Neural crest cell (in vitro differentiated cells): Measurements from ENCODE around the gene CABP2. TPM values are rescaled to one million over a fixed set of nuclear protein-coding genes. Genes with fewer than 3 reads are reported as not detected.

Experiments used
- DNase-seq: peaks from one replicate; pipeline ENCODE4 v3.0.0; 2021; ENCODE audit warnings: low read depth, mixed read lengths, low spot score
- H3K27ac Mint-ChIP-seq: one replicate; pipeline ENCODE4 v1.8.0; 2021; ENCODE audit warnings: mild to moderate bottlenecking, mixed read lengths; ENCODE audit not compliant: unreplicated experiment
- H3K27me3 Mint-ChIP-seq: 2 replicates; pipeline ENCODE4 v1.8.0; 2021; ENCODE audit warnings: low read depth, mild to moderate bottlenecking, mixed read lengths
- H3K36me3 Mint-ChIP-seq: 2 replicates; pipeline ENCODE4 v1.8.0; 2021; ENCODE audit warnings: low read depth, mild to moderate bottlenecking, mixed read lengths
- H3K4me1 Mint-ChIP-seq: 2 replicates; pipeline ENCODE4 v1.8.0; 2021; ENCODE audit warnings: mixed read lengths
- H3K4me3 Mint-ChIP-seq: one replicate; pipeline ENCODE4 v1.8.0; 2021; ENCODE audit warnings: mild to moderate bottlenecking, mixed read lengths
- H3K9me3 Mint-ChIP-seq: 2 replicates; pipeline ENCODE4 v1.8.0; 2021; ENCODE audit warnings: mixed read lengths
- total RNA-seq: library from RNA; stranded (reverse); gene quantifications from 2 replicates; pipeline ENCODE4 v1.2.1, GENCODE V29; 2021
- TF ChIP-seq, protein P1 (sequence below): fragments of 200-600 bp; sonication (generic); conservative IDR thresholded peaks from 2 replicates; pipeline ENCODE4 v1.5.0; 2021; ENCODE audit warnings: antibody characterized with exemption, mild to moderate bottlenecking

The CABP2 gene
- total RNA-seq, 1 donor from 2014 or later: not detected

DNA sequence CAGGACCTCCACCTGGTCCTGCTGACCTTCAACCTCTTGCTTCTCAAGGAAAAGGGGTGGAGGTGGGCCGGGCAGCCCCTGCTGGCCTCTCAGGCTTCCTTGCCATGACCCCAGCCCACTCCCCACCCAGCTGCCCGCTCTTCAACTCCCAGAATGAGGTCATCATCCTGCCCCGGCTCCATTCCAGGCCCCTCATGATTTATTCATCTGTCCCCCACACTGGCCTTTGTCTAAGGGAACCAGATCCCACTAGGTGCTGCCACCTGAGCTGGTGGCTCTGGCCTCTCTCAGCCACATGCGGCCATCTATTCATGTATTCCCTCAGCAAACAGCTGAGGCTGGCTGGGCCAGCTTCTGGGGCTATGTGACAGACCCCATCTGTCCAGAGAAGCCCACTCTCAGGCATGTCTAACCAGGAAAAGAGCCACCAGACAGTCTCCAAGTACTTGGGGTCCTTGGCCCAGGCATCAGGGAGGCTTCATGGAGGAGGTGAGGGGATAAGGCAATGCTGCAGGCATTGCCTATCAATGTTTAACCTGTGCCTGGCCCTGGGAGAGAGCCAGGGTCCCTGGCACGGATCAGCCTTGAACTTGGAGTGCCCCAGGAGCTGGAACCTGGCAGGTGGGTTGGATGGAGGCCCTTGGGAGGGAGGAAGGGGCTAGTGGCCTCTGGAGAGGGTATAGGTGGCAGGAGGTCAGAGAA is 2.2 kb upstream of the CABP2 start:
- Mint-ChIP-seq H3K9me3 (peaks cover 11% of the 10 kb centered on the region), H3K27ac (peak overlapping the region; percentile 6), H3K4me1 (peaks cover 9% of the 10 kb centered on the region), H3K4me3 (no peak overlapping the region), H3K36me3 (peaks cover 2% of the 10 kb centered on the region), H3K27me3 (peaks cover 7% of the 10 kb centered on the region)
- TF ChIP-seq, protein P1, sequence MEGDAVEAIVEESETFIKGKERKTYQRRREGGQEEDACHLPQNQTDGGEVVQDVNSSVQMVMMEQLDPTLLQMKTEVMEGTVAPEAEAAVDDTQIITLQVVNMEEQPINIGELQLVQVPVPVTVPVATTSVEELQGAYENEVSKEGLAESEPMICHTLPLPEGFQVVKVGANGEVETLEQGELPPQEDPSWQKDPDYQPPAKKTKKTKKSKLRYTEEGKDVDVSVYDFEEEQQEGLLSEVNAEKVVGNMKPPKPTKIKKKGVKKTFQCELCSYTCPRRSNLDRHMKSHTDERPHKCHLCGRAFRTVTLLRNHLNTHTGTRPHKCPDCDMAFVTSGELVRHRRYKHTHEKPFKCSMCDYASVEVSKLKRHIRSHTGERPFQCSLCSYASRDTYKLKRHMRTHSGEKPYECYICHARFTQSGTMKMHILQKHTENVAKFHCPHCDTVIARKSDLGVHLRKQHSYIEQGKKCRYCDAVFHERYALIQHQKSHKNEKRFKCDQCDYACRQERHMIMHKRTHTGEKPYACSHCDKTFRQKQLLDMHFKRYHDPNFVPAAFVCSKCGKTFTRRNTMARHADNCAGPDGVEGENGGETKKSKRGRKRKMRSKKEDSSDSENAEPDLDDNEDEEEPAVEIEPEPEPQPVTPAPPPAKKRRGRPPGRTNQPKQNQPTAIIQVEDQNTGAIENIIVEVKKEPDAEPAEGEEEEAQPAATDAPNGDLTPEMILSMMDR: no peak
- DNase-seq: no peak

DNA sequence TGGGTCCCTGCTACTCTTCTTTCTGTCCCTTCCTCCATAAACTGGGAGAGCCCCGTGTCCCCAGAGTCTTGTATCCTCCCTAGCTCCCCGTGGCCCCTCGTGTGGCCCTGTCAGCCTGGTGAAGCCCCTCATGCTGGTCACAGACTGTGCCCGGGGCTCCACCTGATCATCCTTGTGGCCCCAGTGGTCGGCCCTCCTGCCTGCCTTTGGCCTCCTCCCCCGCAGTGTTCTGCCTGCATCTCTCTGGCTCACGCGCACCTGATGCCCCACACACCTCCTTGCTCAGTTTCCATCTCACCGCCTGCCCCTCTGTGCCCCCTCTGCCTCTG is 1.2 kb upstream of the CABP2 start:
- peaks cover 2% of the 10 kb centered on the region for H3K36me3 Mint-ChIP-seq
- H3K27ac Mint-ChIP-seq: peak overlapping the region; percentile 86
- H3K27me3 Mint-ChIP-seq: peaks cover 7% of the 10 kb centered on the region
- TF ChIP-seq, protein P1: no peak
- no peak for DNase-seq
- H3K9me3 Mint-ChIP-seq: peaks cover 11% of the 10 kb centered on the region
- no peak overlapping the region for H3K4me3 Mint-ChIP-seq
- peaks cover 9% of the 10 kb centered on the region for H3K4me1 Mint-ChIP-seq

DNA sequence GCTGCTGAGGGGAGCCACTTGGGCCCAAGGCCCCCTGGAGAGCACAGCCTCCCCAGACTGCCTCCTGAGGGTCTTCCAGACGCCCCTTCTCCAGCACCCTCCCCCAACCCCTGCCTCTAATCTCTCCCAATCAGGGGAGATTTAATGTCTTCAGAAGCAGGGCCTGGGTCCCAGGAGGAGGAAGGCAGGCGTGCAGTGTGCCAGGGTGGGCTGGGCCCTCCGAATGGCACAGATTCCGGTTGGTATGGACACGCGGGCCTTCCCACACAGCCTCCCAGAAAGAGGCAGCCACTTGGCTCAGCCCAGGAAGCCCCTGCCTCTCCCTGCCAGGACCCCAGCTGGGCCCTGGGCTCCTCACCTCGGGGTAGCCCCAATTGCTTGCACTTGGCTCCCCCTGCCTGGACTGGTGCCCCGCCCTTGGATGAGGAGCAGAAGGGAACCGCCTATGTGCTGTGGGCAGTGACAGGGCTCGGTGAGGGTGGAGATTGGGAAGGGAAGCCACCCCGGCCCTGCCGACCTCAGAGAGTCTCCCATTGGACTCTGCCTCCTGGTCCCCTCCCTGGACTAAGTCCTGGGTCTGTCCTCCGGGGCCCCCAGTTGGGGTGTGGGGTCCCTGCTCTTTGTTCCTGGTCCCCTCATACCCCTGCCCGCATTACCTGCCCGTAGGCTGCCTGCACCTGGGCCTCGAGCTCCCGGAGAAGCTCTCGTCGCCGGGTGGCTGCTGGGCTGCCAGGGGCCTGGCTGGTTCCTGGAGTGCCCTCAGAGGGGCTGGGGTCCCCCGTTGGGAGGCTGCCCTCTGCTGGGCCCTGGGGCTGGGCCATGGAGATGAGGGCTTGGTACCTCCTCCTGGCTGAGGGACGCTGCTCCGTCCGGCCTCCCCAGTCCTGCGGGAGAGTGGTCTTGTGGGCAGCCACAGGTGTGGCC is 572 bp upstream of the CABP2 start:
- Mint-ChIP-seq H3K4me1 (peaks cover 9% of the 10 kb centered on the region), H3K27ac (no peak overlapping the region)

DNA sequence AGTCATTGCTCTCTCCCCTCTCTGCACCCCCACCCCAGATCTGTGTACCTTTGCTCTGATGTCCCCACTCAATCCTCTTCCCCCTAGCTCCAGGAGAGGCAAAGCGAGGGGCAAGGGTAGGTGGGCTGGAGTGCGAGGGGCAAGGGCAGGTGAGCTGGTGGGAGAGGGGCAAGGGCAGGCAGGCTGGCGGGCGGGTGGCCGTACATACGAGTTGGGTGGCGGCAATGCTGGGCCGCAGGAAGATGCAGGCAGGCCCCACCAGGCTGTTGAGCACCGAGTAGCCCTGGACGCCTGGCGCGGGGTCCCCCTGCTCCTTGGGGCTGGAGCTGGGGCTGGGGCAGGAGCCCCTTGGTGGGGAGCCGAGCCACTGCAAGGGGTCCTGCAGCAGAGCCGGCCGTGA is 908 bp downstream of the CABP2 start:
- Mint-ChIP-seq H3K4me1 (peaks cover 9% of the 10 kb centered on the region), H3K27ac (no peak overlapping the region), H3K9me3 (peaks cover 4% of the 10 kb centered on the region), H3K27me3 (peaks cover 1% of the 10 kb centered on the region), H3K4me3 (no peak overlapping the region), H3K36me3 (peaks cover 1% of the 10 kb centered on the region)
- no peak for DNase-seq
- TF ChIP-seq, protein P1: no peak

More for the DNA sequence above, 572 bp upstream of the CABP2 start:
- no peak for DNase-seq
- H3K27me3 Mint-ChIP-seq: peaks cover 4% of the 10 kb centered on the region
- TF ChIP-seq, protein P1: no peak
- H3K9me3 Mint-ChIP-seq: peaks cover 11% of the 10 kb centered on the region
- H3K36me3 Mint-ChIP-seq: peaks cover 2% of the 10 kb centered on the region
- no peak overlapping the region for H3K4me3 Mint-ChIP-seq

DNA sequence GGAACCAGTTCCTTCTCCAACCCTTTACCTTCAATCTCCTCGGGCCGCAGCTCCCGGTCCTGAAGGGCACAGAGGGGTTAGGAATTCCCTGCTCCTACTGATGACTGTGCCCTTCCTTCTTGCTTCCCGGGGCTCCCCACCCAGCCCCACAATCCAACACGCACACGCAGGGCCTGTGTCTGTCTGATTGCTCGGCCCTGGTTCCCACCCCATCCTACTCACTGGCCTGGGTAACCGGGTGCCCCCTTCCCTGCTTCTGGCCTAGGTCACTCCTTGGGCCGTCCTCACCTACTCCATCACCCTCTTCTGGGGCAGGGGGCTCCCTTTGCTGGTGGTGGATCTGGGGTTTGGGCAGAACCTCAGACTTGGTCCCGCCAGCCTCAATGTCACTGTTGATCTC is 1.3 kb downstream of the CABP2 start:
- Mint-ChIP-seq H3K4me1 (peaks cover 9% of the 10 kb centered on the region), H3K36me3 (no peaks in the 10 kb centered on the region), H3K27ac (no peak overlapping the region), H3K4me3 (no peak overlapping the region), H3K27me3 (no peaks in the 10 kb centered on the region), H3K9me3 (peaks cover 2% of the 10 kb centered on the region)
- TF ChIP-seq, protein P1: no peak
- no peak for DNase-seq
